Spleen (tissue), 11 donors: ENCODE results near the gene CCNY. TPM values are rescaled to one million over a fixed set of nuclear protein-coding genes. Genes with fewer than 3 reads are reported as not detected.
A peak's percentile ranks its signal among the peaks of the same experiment; 100 is the strongest.

Source experiments
- DNase-seq: peaks from one replicate; pipeline ENCODE4 v3.0.0-alpha.2; 2020
- H3K27ac ChIP-seq, 8 donors: fragments of 200-600 bp; sonication (generic) in 7 of 8; 1 replicate in 4 of 8; 2 replicates in 4 of 8; pipeline versions ENCODE4 v1.5.0 to v1.8.0; 2016 to 2021; ENCODE audit warnings: inconsistent platforms in 4 of 8, mild to moderate bottlenecking in 4 of 8, moderate library complexity in 1 of 8
- H3K27me3 ChIP-seq, 7 donors: fragments of 200-600 bp; sonication (generic) in 6 of 7; replicated peaks in 1 of 7; 1 replicate in 4 of 7; 2 replicates in 3 of 7; pipeline versions ENCODE4 v1.5.0 to v1.8.0; 2016 to 2021; ENCODE audit warnings: inconsistent platforms in 3 of 7, mild to moderate bottlenecking in 1 of 7
- H3K36me3 ChIP-seq, 6 donors: fragments of 200-600 bp; sonication (generic) in 5 of 6; 1 replicate in 4 of 6; 2 replicates in 2 of 6; pipeline versions ENCODE4 v1.5.0 to v1.8.0; 2016 to 2021; ENCODE audit warnings: inconsistent platforms in 2 of 6
- H3K4me1 ChIP-seq, 6 donors: fragments of 200-600 bp; sonication (generic) in 5 of 6; 1 replicate in 3 of 6; 2 replicates in 3 of 6; pipeline versions ENCODE4 v1.5.0 to v1.8.0; 2016 to 2021; ENCODE audit warnings: inconsistent platforms in 3 of 6
- H3K4me3 ChIP-seq, 8 donors: fragments of 200-600 bp; sonication (generic) in 7 of 8; 1 replicate in 4 of 8; 2 replicates in 4 of 8; pipeline versions ENCODE4 v1.5.0 to v1.8.0; 2016 to 2021; ENCODE audit warnings: inconsistent platforms in 4 of 8, mild to moderate bottlenecking in 4 of 8, moderate library complexity in 2 of 8
- H3K9me3 ChIP-seq, 8 donors: fragments of 200-600 bp; sonication (generic) in 7 of 8; 1 replicate in 4 of 8; 2 replicates in 4 of 8; pipeline versions ENCODE4 v1.5.0 to v1.8.0; 2016 to 2021; ENCODE audit warnings: inconsistent platforms in 4 of 8
- POLR2A ChIP-seq, 3 donors: fragments of 450-650 bp; IDR thresholded peaks; one replicate each; pipeline ENCODE4 v1.5.1; 2017; ENCODE audit warnings: antibody characterized with exemption in 3 of 3, mild to moderate bottlenecking in 1 of 3
- POLR2AphosphoS5 ChIP-seq, 3 donors: sonication (generic); formaldehyde crosslinking; IDR thresholded peaks; one replicate each; pipeline ENCODE4 v1.5.1; 2017; ENCODE audit warnings: antibody characterized with exemption in 3 of 3
- WGBS, 5 donors: extraction: QIAGEN DNeasy Blood & Tissue Kit in 3 of 5; methylation state at CpG; one replicate each; pipeline versions ENCODE4 v1.1.5 to v1.1.7; 2013 to 2018; 5-methylcytosine and 5-hydroxymethylcytosine counted together
- intact Hi-C: fragments of 100-400 bp; cut with DNase I; formaldehyde crosslinking; loops from one replicate; pipeline ENCODE4 v1.15.0; 2023; ENCODE audit warnings: low total_unique reads
- polyA plus RNA-seq, 3 donors: library from polyadenylated mRNA; stranded (reverse); fragments of 200-250 nt; gene quantifications; one replicate each; pipeline ENCODE4 v1.2.1, GENCODE V29; 2013
- total RNA-seq, 7 donors: library from RNA; depleted of rRNA in 3 of 7; stranded (reverse); fragments of >200 nt in 3 of 7; fragmentation: NEBNext Ultra II Directional in 4 of 7; extraction: Animal tissue kit (Norgen Biotek cat#: 25700) in 4 of 7; gene quantifications; one replicate each; pipeline versions ENCODE4 v1.1.0 to v1.2.1, GENCODE V29; 2016 to 2021
- TF ChIP-seq, protein P1 (sequence below), 11 experiments: fragments of 200-600 bp in 7 of 11; fragments of 450-650 bp in 4 of 11; sonication (generic) in 4 of 11; IDR thresholded peaks in 8 of 11; conservative IDR thresholded peaks in 3 of 11; 1 replicate in 7 of 11; 2 replicates in 4 of 11; pipeline versions ENCODE4 v1.4.0 to v1.8.0; 2016 to 2021; ENCODE audit warnings: antibody characterized with exemption in 11 of 11, inconsistent platforms in 4 of 11, mild to moderate bottlenecking in 1 of 11
- donor health status: healthy with polysubstance abuse.
- donor health status: DM: no; HTN: no; CAD: no; lungs with moderate emphysema.
- donor health status: DM: no; HTN: no; CAD: no.
- donor health status: Bipolar disorder and iron deficiency.
- donor health status: healthy.
- donor health status: DM: no; HTN: no; CAD: no.
- donor health status: DM: yes; HTN: yes; CAD: no.

The CCNY gene
- total and polyA plus RNA-seq, 10 donors, result 21.1 to 83.1 (median 52.1) TPM

DNA sequence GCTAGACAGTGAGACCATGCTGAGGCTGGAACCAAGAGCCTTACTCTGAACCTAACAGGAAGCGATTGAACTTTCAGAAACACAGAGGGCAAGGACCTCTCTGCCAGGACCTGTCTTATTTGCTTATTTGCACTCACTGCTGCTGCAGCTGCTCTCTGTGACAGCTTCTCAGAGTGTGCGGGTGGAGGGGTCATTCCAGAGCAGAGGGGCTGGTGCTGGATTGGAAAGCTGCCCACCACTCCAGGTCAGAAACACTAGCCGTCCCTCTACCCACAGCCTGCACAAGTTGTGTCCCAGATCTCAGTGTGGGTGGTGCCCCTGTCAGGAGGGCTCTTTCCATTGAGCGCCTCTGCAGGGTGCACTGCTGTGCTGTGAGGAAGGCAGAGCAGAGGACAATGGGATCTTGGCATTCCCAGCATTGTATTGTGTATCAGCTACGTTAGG, 126.2 kb downstream of the CCNY start:
- Histone ChIP-seq H3K9me3 (no peaks in the 10 kb centered on the region), H3K4me3 (no peak overlapping the region), H3K4me1 (peaks cover 22 to 97% (median 60%) of the 10 kb centered on the region in 6 donors), H3K27me3 (no peaks in the 10 kb centered on the region), H3K36me3 (no peaks in the 10 kb centered on the region), H3K27ac (peak overlapping the region in 1 of 8 donors; percentile 16)
- DNase-seq, result no peak
- intact Hi-C loops, result no loop called here
- WGBS, 5 donors, result 70 to 80% (median 79%) methylated on average over 3 to 5 of the region's 5 CpGs
- TF ChIP-seq POLR2A (IDR thresholded peaks at IDR 0.05) (no peak), POLR2AphosphoS5 (IDR thresholded peaks at IDR 0.05) (no peak)
- TF ChIP-seq, protein P1, sequence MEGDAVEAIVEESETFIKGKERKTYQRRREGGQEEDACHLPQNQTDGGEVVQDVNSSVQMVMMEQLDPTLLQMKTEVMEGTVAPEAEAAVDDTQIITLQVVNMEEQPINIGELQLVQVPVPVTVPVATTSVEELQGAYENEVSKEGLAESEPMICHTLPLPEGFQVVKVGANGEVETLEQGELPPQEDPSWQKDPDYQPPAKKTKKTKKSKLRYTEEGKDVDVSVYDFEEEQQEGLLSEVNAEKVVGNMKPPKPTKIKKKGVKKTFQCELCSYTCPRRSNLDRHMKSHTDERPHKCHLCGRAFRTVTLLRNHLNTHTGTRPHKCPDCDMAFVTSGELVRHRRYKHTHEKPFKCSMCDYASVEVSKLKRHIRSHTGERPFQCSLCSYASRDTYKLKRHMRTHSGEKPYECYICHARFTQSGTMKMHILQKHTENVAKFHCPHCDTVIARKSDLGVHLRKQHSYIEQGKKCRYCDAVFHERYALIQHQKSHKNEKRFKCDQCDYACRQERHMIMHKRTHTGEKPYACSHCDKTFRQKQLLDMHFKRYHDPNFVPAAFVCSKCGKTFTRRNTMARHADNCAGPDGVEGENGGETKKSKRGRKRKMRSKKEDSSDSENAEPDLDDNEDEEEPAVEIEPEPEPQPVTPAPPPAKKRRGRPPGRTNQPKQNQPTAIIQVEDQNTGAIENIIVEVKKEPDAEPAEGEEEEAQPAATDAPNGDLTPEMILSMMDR (IDR thresholded peaks at IDR 0.05 in 8 of 11, conservative IDR thresholded peaks at IDR 0.05 in 3 of 11), result no peak

DNA sequence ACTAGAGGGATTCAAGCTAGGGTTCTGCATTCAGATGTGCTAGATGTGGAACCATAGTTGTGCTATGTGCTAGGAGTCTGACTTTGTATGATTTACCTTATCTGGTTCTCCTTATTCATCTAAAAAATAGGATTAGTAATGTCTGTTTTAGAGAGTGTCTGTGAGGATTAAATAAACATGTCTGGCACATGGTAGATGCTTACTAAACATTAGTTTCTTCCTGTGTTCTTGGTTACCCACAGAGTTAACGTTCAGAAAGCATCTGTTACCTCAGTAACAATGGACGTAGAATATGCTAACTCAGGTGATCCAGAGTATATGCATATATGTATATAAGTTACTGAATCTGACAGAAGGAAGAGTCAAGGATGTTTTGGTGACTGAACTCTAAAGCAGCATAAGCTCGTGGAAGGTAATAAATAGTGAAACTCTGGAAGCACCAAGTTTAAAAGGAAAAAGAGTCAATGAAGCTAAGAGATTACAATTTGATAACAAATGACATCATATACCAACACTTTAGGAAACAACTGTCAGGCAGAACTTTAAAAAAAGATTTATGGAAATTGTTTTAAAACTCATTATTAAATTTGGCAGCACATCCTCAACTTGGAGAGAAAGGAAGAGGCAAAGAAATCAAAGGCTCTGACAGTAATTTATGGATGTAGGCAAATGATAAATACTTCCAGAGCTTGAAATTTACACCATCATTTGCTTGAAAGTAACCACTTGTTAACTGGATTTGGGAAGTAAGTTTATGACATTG, 127.0 kb downstream of the CCNY start:
- Histone ChIP-seq H3K36me3 (no peaks in the 10 kb centered on the region), H3K9me3 (no peaks in the 10 kb centered on the region), H3K27ac (peak overlapping the region in 1 of 8 donors; percentile 19), H3K27me3 (no peaks in the 10 kb centered on the region), H3K4me3 (no peak overlapping the region), H3K4me1 (peaks cover 22 to 96% (median 59%) of the 10 kb centered on the region in 6 donors)
- intact Hi-C loops, result no loop called here
- WGBS, 5 donors, result 45 to 57% (median 50%) methylated on average over 3 of the region's 3 CpGs
- TF ChIP-seq POLR2A (IDR thresholded peaks at IDR 0.05) (no peak), POLR2AphosphoS5 (IDR thresholded peaks at IDR 0.05) (no peak)
- TF ChIP-seq, protein P1 (IDR thresholded peaks at IDR 0.05 in 8 of 11, conservative IDR thresholded peaks at IDR 0.05 in 3 of 11), result no peak
- no peak for DNase-seq

DNA sequence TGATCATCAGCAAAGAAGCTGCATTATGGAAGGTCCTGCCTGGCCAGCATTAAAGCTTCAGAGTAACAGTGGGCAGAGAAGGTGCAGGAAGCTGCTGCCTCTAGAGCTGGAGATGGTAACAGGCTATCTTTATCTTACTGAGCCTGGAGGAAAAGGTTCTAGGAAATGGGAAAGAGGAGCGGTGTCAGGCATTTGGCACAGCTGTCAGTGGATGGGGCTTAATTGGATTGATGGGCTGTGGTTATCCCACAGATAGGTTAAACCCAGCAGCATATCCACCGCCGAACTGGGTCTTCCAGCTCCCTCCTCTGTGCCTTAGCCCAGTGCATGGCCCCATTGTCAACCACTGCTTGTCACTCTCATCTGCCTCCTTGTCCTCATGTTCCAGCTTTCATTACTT, 127.6 kb downstream of the CCNY start:
- H3K4me3 ChIP-seq, result no peak overlapping the region
- H3K27ac ChIP-seq, result peak overlapping the region in 1 of 8 donors; percentile 19
- H3K36me3 ChIP-seq, result no peaks in the 10 kb centered on the region
- no peaks in the 10 kb centered on the region for H3K9me3 ChIP-seq
- 74 to 97% (median 82%) methylated on average over 3 of the region's 3 CpGs for WGBS, 5 donors
- DNase-seq, result no peak
- peaks cover 22 to 91% (median 57%) of the 10 kb centered on the region in 6 donors for H3K4me1 ChIP-seq
- TF ChIP-seq, protein P1 (IDR thresholded peaks at IDR 0.05 in 8 of 11, conservative IDR thresholded peaks at IDR 0.05 in 3 of 11), result no peak
- no peak for TF ChIP-seq POLR2AphosphoS5 (IDR thresholded peaks at IDR 0.05)
- TF ChIP-seq POLR2A (IDR thresholded peaks at IDR 0.05), result no peak
- H3K27me3 ChIP-seq, result no peaks in the 10 kb centered on the region
- intact Hi-C loops, result no loop called here

DNA sequence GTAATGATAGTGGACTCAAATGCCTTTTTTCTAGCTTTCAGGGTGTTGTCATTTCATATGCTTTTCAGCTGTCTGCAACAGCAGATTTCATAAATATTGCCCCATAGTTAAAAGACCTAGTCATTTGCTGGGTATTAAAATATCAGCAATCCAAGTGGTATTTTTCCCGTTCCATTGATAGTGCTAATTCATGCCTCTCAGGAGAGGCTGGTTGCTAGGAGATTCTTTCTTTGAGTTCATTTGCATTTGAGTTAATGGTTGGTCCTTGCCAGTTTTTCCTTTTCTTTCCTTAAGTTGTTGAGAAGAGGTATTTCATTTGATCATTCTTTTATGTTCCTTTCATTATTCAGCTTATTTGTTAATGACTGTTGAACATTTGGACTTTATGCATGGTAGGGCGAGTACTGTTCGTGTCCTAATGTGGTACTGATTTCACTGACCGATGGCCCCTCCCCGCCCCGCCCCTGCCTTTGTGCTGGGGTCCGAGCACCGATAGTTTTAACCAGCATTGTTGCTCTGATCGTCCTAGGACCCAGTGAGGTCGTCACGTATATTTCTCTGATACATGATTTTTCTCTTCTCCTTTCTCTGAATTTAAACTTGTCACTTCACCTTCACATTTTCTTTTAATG, 128.6 kb downstream of the CCNY start:
- 91 to 95% (median 91%) methylated on average over 11 of the region's 11 CpGs for WGBS, 5 donors
- Histone ChIP-seq H3K4me1 (peaks cover 22 to 81% (median 54%) of the 10 kb centered on the region in 6 donors), H3K9me3 (no peaks in the 10 kb centered on the region), H3K4me3 (no peak overlapping the region), H3K27me3 (no peaks in the 10 kb centered on the region), H3K36me3 (no peaks in the 10 kb centered on the region), H3K27ac (no peak overlapping the region)
- intact Hi-C loops, result no loop called here
- no peak for DNase-seq
- TF ChIP-seq POLR2AphosphoS5 (IDR thresholded peaks at IDR 0.05) (no peak), POLR2A (IDR thresholded peaks at IDR 0.05) (no peak)
- TF ChIP-seq, protein P1 (IDR thresholded peaks at IDR 0.05 in 8 of 11, conservative IDR thresholded peaks at IDR 0.05 in 3 of 11), result no peak
